Fibroblast of lung (primary cell): ENCODE measurements around the gene VAV2. TPM values are rescaled to one million over a fixed set of nuclear protein-coding genes. Genes with fewer than 3 reads are reported as not detected.

ENCODE experiments used
- DNase-seq, 2 donors: peaks; one replicate each; pipeline versions ENCODE4 v3.0.0 to v3.0.0-alpha.2; 2010; ENCODE audit warnings: low read depth in 2 of 2
- H2AFZ ChIP-seq: 2 replicates; pipeline ENCODE4 v1.5.1; 2012; ENCODE audit warnings: low read length, control low read depth, inconsistent platforms
- H3K27ac ChIP-seq: 2 replicates; pipeline ENCODE4 v1.5.1; 2011; ENCODE audit warnings: low read length, control low read depth; ENCODE audit not compliant: insufficient read depth
- H3K27me3 ChIP-seq: 2 replicates; pipeline ENCODE4 v1.5.1; 2011; ENCODE audit warnings: mild to moderate bottlenecking, low read length; ENCODE audit not compliant: control insufficient read depth, insufficient read depth
- H3K36me3 ChIP-seq: 2 replicates; pipeline ENCODE4 v1.5.1; 2011; ENCODE audit warnings: low read length; ENCODE audit not compliant: control insufficient read depth, insufficient read depth
- H3K4me1 ChIP-seq: 2 replicates; pipeline ENCODE4 v1.5.1; 2011; ENCODE audit warnings: low read length; ENCODE audit not compliant: control insufficient read depth, insufficient read depth; ENCODE audit errors: extremely low read depth
- H3K4me2 ChIP-seq: 2 replicates; pipeline ENCODE4 v1.5.1; 2011; ENCODE audit warnings: low read length, control low read depth; ENCODE audit not compliant: insufficient read depth; ENCODE audit errors: extremely low read depth
- H3K4me3 ChIP-seq, 4 experiments: fragments of 200-600 bp in 1 of 4; sonication (generic) in 1 of 4; replicated peaks in 1 of 4; 2 replicates each; pipeline ENCODE4 v1.5.1; 2011 to 2016; ENCODE audit warnings: low read length in 4 of 4, low read depth in 3 of 4, mild to moderate bottlenecking in 3 of 4, control low read depth in 2 of 4, inconsistent platforms in 1 of 4, mixed read lengths in 1 of 4; ENCODE audit not compliant: insufficient read depth in 1 of 4; ENCODE audit errors: control extremely low read depth in 1 of 4
- H3K79me2 ChIP-seq: 2 replicates; pipeline ENCODE4 v1.5.1; 2012; ENCODE audit warnings: mild to moderate bottlenecking, low read length, inconsistent platforms; ENCODE audit not compliant: control insufficient read depth, insufficient read depth
- H3K9ac ChIP-seq: 2 replicates; pipeline ENCODE4 v1.5.1; 2011; ENCODE audit warnings: mild to moderate bottlenecking, low read length, control low read depth; ENCODE audit not compliant: insufficient read depth
- H3K9me3 ChIP-seq: 2 replicates; pipeline ENCODE4 v1.5.1; 2012; ENCODE audit warnings: low read depth, low read length; ENCODE audit not compliant: control insufficient read depth, insufficient read depth
- H4K20me1 ChIP-seq: 2 replicates; pipeline ENCODE4 v1.5.1; 2011; ENCODE audit warnings: low read length; ENCODE audit not compliant: control insufficient read depth, insufficient read depth; ENCODE audit errors: extremely low read depth
- CTCF ChIP-seq, 2 donors: IDR thresholded peaks in 1 of 2; conservative IDR thresholded peaks in 1 of 2; 1 replicate in 1 of 2; 2 replicates in 1 of 2; pipeline ENCODE4 v1.5.1; 2011 to 2012; ENCODE audit warnings: low read length in 2 of 2, control low read depth in 1 of 2, inconsistent platforms in 1 of 2, low read depth in 1 of 2, mild to moderate bottlenecking in 1 of 2
- EZH2 ChIP-seq: IDR thresholded peaks from 2 replicates; pipeline ENCODE4 v1.5.1; 2012; ENCODE audit warnings: low read length, control low read depth, mild to moderate bottlenecking; ENCODE audit errors: missing control alignments
- polyA plus RNA-seq, 2 donors: library from polyadenylated mRNA; depleted of rRNA in 1 of 2; stranded (reverse) in 1 of 2; unstranded in 1 of 2; fragments of >200 nt; gene quantifications; 2 replicates each; pipeline ENCODE4 v1.2.1, GENCODE V29; 2011 to 2012; ENCODE audit warnings: missing spikeins in 1 of 2
- total RNA-seq: library from RNA; depleted of rRNA; stranded (reverse); fragments of >200 nt; gene quantifications from 2 replicates; pipeline ENCODE4 v1.2.1, GENCODE V29; 2014

Gene VAV2
- total and polyA plus RNA-seq, 2 donors (not counting 1 experiment from before 2014, with no cell fraction given) = 13.7 to 17.7 TPM

- Histone ChIP-seq H3K9me3 (no peaks in the 10 kb centered on the region), H3K79me2 (no peaks in the 10 kb centered on the region), H3K36me3 (peaks cover under 1% of the 10 kb centered on the region), H4K20me1 (no peaks in the 10 kb centered on the region), H3K4me3 (no peak overlapping the region), H3K9ac (no peak overlapping the region), H3K4me2 (no peak overlapping the region), H3K27ac (no peak overlapping the region), H3K4me1 (no peaks in the 10 kb centered on the region), H3K27me3 (no peaks in the 10 kb centered on the region), H2AFZ (no peak overlapping the region)
- DNase-seq = no peak
- TF ChIP-seq EZH2 (no peak), CTCF (conservative IDR thresholded peaks at IDR 0.05 in 1 of 2, IDR thresholded peaks at IDR 0.05 in 1 of 2; ENCODE audit: low read depth in 1 of 2, low read length in 2 of 2) (no peak)
These were observed 192.4 kb downstream of the VAV2 start for GRCh38 chr9:133799716-133800115.

DNA sequence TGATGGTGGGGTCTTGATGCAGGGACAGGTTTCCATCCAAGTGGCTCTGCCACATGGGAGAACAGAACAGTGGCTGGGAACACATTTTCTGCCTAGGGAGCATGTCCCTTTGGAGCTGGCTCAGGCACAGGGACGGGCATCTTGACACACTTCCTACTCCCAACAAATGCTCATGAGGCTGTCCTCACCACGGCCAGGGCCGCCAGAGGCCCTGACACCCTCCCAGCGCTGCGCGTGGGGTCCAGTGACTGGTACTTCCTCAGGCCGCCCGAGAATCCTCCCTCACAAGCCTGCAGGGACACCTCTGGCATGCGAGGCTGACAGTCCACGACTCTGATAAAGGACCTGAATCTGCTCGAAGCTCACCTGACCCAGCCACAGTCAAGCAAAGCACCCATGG is 193.0 kb downstream of the VAV2 start:
- Histone ChIP-seq H3K79me2 (no peaks in the 10 kb centered on the region), H3K4me3 (no peak overlapping the region), H3K9me3 (no peaks in the 10 kb centered on the region), H3K27ac (no peak overlapping the region), H3K4me1 (no peaks in the 10 kb centered on the region), H3K27me3 (no peaks in the 10 kb centered on the region), H3K9ac (no peak overlapping the region), H3K36me3 (peaks cover 1% of the 10 kb centered on the region), H3K4me2 (no peak overlapping the region), H2AFZ (no peak overlapping the region), H4K20me1 (no peaks in the 10 kb centered on the region)
- no peak for TF ChIP-seq EZH2
- TF ChIP-seq CTCF (conservative IDR thresholded peaks at IDR 0.05 in 1 of 2, IDR thresholded peaks at IDR 0.05 in 1 of 2; ENCODE audit: low read depth in 1 of 2, low read length in 2 of 2) = no peak
- DNase-seq = no peak

DNA sequence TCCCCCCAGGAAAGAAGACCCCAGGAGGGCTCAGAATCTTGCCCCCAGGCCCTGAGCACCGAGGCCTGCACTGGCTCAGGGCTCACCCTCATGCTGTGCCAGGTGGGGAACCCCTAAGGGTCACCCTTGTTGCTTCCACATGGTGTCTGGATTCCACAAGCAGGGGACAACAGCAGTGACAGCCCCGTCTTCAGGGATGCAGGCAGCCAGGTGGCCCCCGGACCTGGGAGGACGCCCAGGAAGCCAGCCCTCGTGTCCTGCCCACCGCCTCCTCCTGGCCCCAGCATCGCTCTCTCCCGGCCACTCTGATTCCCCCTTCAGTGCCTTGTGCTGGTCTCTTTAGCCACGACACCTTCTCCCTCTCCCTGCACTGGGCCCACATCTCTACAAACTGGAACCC is 194.0 kb downstream of the VAV2 start:
- Histone ChIP-seq H3K9ac (no peak overlapping the region), H4K20me1 (no peaks in the 10 kb centered on the region), H3K27ac (no peak overlapping the region), H3K9me3 (no peaks in the 10 kb centered on the region), H3K4me2 (no peak overlapping the region), H3K4me3 (no peak overlapping the region), H3K79me2 (no peaks in the 10 kb centered on the region), H3K36me3 (peaks cover 1% of the 10 kb centered on the region), H2AFZ (no peak overlapping the region), H3K4me1 (no peaks in the 10 kb centered on the region), H3K27me3 (no peaks in the 10 kb centered on the region)
- no peak for DNase-seq
- TF ChIP-seq CTCF (conservative IDR thresholded peaks at IDR 0.05 in 1 of 2, IDR thresholded peaks at IDR 0.05 in 1 of 2; ENCODE audit: low read depth in 1 of 2, low read length in 2 of 2) (no peak), EZH2 (no peak)
